B cell (primary cell): ENCODE data around the gene SYMPK.
A peak's percentile ranks its signal among the peaks of the same experiment; 100 is the strongest.

ENCODE experiments used
- EZH2 ChIP-seq: IDR thresholded peaks from 2 replicates; pipeline ENCODE4 v1.6.1; 2012; ENCODE audit warnings: borderline replicate concordance, low read depth, mild to moderate bottlenecking, moderate library complexity, low read length; ENCODE audit not compliant: insufficient read depth, poor library complexity, severe bottlenecking
- TF ChIP-seq, protein P1 (sequence below): fragments of 200-600 bp; IDR thresholded peaks from one replicate; pipeline ENCODE4 v1.8.0; 2022; ENCODE audit warnings: antibody characterized with exemption, mild to moderate bottlenecking

DNA sequence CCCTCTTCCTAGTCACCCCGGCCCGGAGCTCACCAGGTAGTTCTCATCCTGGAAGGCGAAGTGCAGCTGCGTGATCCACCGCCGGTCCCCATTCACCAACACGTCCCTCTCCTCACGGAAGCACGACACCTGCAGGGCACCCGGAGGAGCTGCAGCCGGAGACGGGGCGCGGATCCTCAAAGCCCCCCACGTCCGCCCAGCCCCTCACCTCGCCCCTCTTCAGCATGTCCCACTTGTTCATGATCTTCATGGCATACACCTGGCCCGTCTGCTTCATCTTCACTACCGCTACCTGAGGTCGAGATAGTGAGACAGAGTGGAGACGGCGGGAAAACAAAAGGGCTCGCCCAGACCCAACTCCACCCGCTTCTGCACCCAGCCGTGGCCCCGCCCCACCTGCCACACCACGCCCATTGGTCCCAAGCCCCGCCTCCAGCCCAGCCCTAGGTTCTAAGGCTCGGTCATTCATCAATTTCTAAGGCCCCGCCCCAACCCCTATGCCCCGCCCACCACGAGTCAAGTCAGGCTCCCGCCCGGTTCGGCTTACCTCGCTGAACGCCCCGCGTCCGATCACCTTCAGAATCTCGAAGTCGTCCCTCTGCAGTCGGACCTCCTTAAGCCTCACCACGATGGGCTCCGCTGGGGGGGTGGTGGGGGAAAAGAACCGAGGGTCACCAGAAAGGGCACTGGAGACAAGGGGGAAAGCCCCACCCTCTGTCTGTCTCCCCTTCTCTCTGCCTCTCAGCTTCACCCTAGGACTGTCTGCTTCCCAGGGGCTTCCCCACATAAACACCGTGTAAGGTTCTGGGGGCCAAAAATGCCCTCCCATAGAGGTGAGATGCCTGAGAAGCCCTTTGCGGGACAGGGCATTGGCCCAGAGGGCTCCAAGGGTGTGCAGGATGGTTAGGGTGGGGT lies 83.5 kb downstream of the SYMPK start:
- TF ChIP-seq, protein P1, sequence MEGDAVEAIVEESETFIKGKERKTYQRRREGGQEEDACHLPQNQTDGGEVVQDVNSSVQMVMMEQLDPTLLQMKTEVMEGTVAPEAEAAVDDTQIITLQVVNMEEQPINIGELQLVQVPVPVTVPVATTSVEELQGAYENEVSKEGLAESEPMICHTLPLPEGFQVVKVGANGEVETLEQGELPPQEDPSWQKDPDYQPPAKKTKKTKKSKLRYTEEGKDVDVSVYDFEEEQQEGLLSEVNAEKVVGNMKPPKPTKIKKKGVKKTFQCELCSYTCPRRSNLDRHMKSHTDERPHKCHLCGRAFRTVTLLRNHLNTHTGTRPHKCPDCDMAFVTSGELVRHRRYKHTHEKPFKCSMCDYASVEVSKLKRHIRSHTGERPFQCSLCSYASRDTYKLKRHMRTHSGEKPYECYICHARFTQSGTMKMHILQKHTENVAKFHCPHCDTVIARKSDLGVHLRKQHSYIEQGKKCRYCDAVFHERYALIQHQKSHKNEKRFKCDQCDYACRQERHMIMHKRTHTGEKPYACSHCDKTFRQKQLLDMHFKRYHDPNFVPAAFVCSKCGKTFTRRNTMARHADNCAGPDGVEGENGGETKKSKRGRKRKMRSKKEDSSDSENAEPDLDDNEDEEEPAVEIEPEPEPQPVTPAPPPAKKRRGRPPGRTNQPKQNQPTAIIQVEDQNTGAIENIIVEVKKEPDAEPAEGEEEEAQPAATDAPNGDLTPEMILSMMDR = peak; percentile 68
- no peak for TF ChIP-seq EZH2
